Stimulated activated CD8-positive, alpha-beta memory T cell treated with anti-CD3 and anti-CD28 coated beads, Interleukin-12 subunit alpha, Interleukin-12 subunit beta, amount 100 ng/mL, for 24 hours (primary cell): ENCODE data around the gene MACROH2A2.
"Not testable (repeated sequence)": the region's sequence is repeated elsewhere in the genome, so short reads cannot be mapped to it uniquely, and the experiment has no call there.

Experiments
- DNase-seq: peaks from one replicate; pipeline ENCODE4 v3.0.0-alpha.2; 2020; ENCODE audit errors: extremely low read depth

Gene MACROH2A2

DNA sequence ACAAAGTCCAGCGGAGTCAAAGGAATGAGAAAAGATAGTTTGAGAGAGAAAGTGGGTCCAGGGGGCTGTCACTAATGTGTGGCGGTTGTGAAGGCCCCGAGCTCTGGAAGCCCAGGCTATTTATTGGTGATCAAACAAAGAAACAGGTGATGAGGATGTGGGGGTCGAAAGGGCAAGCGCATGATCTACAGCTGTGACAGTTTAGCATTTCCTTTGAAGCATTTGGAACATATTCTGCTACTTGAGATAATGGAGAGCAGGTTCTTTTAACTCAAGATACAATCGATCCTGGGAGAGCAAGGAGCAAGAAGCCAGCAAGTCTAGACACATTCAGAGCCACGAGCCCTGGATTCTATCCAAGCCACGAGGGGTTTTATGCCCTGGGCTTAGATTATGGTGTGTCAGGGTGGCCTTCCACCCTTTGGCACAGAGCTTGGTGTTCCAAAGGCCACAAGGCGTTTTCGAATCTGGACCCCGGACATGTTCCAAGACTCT, 48.5 kb downstream of the MACROH2A2 start:
- not testable (repeated sequence) for DNase-seq

GRCh38 chr10:70101668-70102067, 49.0 kb downstream of the MACROH2A2 start:
- no peak for DNase-seq

- no peak for DNase-seq
Measured at GRCh38 chr10:70106958-70107791, 54.5 kb downstream of the MACROH2A2 start.

DNA sequence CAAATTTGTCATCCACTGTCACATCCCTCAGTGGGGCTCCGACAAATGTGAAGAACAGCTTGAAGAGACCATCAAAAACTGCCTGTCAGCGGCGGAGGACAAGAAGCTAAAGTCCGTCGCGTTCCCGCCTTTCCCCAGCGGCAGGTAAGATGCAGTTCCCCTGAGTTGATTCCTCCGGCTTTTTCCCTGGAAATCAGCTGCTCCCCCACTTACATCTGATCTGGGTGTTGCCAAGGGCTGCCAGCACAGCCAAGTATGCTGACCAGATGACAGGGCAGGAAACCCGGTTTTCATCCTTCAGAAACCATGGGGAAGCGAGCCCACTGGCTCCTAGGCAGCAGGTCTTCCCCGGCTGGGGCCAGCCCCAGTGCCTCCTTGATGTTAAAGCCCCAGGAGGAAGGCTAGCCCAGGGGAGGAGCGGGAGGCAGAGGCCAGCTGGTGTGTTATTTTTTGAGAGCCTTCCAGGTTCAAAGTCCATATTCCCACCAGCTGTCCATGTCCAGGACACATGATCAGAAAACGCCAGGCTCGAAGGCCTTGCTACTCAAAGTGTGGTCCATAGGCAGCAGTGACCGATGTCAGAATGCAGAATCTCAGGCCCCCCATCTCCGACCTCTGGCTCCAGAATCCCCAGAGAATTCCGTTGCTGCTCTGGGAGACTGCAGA, 56.6 kb downstream of the MACROH2A2 start:
- DNase-seq, result no peak

GRCh38 chr10:70111496-70111895, 58.9 kb downstream of the MACROH2A2 start:
- DNase-seq, result no peak

- no peak for DNase-seq
Measured at GRCh38 chr10:70112071-70112470, 59.4 kb downstream of the MACROH2A2 start.

DNA sequence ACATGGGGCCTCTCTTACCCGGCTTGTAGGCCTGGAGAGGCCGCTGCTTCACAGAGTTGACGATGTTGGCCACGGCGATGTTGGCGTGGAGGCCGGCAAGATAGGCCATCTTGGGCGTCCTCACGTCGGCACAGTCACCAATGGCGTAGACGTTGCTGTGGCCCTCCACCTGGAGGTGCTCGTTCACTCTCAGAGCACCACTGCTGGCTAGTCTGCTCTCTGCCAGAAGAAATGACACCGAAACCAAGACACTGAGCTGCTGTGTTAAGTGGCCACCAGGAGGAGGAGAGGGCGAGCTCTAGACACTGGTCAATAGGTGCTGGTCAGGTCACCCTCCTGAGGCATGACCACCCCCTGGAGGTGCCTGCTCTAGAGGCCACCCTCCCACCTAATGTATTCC, 62.3 kb downstream of the MACROH2A2 start:
- no peak for DNase-seq

DNA sequence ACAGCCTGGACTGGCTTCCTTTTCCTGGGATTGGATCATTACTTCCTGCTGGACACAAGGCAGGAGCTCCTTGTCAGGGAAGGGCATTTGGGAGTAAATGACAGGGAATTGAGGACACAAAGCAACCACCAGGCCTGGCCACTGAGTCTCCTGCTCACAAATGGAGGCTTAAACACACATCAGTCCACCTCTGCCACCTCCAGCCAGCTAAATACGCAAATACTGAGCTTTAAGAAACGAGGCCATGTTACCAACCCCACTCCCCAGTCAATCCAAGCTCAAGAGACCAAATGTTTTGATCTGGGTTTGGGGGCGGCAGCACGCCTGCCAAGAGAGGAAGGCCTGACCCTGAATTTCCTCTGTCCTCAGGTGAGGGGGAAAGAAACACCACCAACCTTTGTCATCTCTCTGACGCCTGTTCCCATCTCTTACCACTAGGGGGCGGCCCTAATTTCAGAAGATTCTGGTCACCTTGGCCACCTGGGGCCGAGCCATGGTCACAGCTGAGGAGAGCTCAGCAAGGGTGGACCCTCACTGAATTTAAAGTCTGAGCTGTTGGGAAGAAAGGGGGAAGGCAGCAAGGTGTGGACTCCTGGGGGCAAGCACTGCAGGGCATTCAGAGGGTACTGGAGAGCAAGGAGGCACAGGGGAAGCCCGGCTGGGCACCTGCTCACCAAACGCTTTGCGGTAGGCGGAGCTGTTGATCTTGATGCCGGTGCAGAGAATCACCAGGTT, 63.5 kb downstream of the MACROH2A2 start:
- DNase-seq, result no peak

- DNase-seq, result no peak
Measured at GRCh38 chr10:70117646-70118045, 65.0 kb downstream of the MACROH2A2 start.

- DNase-seq, result no peak
Measured at GRCh38 chr10:70118196-70118595, 65.5 kb downstream of the MACROH2A2 start.

- no peak for DNase-seq
Measured at GRCh38 chr10:70119197-70119596, 66.6 kb downstream of the MACROH2A2 start.

DNA sequence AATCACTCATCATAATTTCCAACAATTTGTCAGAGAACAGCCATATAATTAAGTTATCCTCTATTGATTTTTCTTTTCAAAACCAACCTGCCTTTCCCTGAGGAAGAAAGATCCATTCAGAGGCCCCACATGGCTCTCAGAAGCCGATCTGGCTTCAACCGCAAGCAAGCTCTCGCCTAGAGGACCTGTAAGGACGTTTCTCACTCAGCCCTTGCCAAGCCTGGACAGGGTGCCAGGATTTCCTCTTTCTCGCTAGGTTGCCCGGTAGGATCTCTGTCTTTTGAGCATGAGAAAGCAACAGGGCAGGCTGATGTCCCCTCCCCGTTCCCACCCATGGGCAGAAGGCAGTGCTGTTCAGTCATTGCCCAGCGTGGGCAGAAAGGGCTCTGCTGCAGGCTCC, 67.0 kb downstream of the MACROH2A2 start:
- no peak for DNase-seq

DNA sequence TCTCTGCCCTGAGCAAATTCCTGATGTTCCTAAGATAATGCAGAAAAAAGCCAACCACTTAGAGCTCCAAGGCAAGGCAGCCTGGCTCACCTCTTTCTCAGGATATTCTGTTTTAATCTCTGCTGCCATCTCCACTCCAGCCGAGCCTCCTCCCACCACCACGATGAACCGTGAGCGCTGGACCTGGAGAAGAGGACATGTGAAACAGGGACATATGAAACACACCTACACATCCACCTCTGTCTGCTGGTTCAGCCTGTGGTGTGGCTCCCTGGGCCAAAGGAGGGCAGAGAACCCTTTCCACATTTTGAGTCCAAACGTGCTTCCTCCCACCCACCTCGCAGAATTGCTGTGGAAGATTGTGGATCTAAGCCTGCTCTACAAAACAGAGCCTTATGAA, 67.8 kb downstream of the MACROH2A2 start:
- no peak for DNase-seq

DNA sequence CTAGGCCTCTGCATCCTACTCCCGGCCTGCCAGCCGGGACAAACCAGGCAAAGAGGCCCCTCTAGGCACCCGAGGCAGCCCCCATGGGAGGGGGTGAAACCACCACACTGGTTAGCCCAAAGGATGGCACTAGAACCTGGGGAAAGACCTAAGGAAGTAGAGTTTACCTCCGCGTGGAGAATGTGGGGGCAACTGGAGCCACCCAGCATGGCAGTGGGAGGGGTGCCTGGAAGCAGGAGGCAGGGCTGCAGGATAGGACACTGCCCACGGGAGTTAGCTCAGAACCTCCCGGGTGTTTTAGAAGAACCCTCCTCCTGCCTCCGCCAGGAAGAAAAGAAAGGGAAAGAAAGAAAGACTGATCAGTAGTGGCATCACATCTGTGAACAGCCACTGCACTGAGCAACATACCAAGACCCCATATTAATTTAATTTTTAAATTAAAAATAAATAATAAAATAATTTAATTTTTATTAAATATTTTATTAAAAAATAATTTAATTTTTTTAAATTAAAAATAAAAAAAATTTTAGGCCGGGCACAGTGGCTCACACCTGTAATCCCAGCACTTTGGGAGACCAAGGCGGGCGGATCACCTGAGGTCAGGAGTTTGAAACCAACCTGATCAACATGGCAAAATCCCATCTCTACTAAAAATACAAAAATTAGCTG, 68.8 kb downstream of the MACROH2A2 start:
- DNase-seq, result no peak

- DNase-seq, result no peak
Measured at GRCh38 chr10:70122742-70123141, 70.1 kb downstream of the MACROH2A2 start.

- not testable (repeated sequence) for DNase-seq
Measured at GRCh38 chr10:70123166-70123565, 70.5 kb downstream of the MACROH2A2 start.

- no peak for DNase-seq
Measured at GRCh38 chr10:70123817-70124216, 71.2 kb downstream of the MACROH2A2 start.

DNA sequence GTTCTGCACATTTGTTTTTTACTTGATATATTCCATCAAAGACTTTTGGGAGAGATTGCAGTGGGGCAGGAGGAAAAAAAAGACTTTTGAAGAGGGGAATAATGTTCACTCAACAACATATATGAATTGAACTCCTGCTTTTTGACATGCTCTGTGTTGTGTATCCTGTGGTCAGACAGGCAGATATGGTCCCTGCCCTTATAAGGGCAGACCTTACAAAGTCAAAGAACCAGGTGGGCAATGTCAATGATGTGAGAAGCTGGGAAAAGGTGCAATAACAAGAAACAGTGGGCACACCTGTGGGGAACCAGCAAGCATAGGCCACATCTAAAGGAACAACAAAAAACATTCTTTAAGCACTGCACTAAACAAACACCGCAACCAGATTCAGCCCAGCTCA, 71.8 kb downstream of the MACROH2A2 start:
- no peak for DNase-seq

DNA sequence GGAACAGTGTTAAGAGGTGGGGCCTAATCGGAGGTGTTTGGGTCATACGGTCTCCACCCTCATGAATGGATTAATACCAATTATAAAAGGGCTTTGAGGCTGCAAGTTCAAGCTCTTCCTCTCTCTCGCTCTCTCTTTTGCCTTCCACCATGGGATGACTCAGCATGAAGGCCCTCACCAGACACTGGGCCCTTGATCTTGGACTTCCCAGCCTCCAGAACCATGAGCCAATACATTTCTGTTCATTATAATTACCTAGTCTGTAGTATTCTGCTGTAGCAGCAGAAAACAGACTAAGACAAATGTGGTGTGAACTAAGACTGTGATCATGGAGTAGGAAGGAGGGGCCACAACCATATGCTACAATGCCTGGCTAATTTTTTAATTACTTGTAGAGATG, 72.3 kb downstream of the MACROH2A2 start:
- no peak for DNase-seq

DNA sequence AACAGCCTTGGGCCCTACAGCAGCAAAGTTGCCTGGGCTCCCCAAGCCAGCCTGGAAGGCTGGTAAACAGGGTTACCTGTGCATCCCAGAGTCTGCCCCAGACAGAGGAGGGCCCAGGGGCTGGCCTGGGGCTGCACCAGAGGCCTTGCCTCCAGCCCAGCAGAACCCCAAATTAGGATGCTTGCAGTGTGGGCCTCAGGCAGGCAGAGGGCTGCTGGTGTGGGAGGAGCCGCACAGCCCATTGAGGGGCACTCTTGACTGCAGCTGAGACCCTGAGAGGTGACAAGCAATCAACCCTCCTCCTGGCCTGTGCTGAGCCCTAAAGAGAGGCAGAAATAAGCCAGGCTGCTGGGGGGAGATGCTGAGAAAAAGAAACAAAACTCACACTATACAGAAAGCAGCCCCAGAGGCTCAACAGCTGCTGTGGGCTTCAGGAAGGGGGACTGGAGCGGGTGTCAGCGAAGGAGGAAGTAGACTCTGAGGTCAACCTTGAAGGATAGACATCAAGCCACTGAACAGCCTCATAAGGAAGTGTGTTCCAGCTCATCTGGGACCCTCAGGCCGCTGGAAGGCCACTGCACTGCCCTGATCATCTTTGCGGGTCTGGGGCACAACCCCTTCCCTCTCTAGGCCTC, 73.4 kb downstream of the MACROH2A2 start:
- DNase-seq, result no peak

GRCh38 chr10:70126700-70127395, 74.2 kb downstream of the MACROH2A2 start:
- DNase-seq, result no peak
